Measurements from ENCODE around the gene ZP4. TPM values are rescaled to one million over a fixed set of nuclear protein-coding genes. Genes with fewer than 3 reads are reported as not detected.

The ZP4 gene, protein sequence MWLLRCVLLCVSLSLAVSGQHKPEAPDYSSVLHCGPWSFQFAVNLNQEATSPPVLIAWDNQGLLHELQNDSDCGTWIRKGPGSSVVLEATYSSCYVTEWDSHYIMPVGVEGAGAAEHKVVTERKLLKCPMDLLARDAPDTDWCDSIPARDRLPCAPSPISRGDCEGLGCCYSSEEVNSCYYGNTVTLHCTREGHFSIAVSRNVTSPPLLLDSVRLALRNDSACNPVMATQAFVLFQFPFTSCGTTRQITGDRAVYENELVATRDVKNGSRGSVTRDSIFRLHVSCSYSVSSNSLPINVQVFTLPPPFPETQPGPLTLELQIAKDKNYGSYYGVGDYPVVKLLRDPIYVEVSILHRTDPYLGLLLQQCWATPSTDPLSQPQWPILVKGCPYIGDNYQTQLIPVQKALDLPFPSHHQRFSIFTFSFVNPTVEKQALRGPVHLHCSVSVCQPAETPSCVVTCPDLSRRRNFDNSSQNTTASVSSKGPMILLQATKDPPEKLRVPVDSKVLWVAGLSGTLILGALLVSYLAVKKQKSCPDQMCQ
- not detected in 2 replicates for total RNA-seq (2016; rRNA removed; fragmentation: Illumina TruSeq; extraction: Trizol)
- not detected in 2 replicates for total RNA-seq (2016; cell fraction: cytosol; rRNA removed; fragmentation: Illumina TruSeq; extraction: Trizol; ENCODE audit: low read depth)
- total RNA-seq (2016; cell fraction: insoluble cytoplasmic fraction; rRNA removed; fragmentation: Illumina TruSeq; extraction: Trizol), result not detected in 2 replicates
- not detected in 2 replicates for total RNA-seq (2016; cell fraction: membrane; rRNA removed; fragmentation: Illumina TruSeq; extraction: Trizol)
- not detected in 2 replicates for total RNA-seq (2016; cell fraction: nucleus; rRNA removed; fragmentation: Illumina TruSeq; extraction: Trizol)
- not detected in 2 replicates for polyA plus RNA-seq (2011; rRNA removed)
- not detected in 2 replicates for polyA plus RNA-seq (2011; cell fraction: cytosol; rRNA removed)
- not detected in 2 replicates for polyA plus RNA-seq (2011; cell fraction: nucleus; rRNA removed)
- polyA plus RNA-seq (2012), result not detected in 2 replicates
- polyA plus RNA-seq (2016; cell fraction: cytosol; fragmentation: Illumina TruSeq; extraction: Trizol; ENCODE audit: low read depth), result not detected in 2 replicates
- polyA plus RNA-seq (2016; cell fraction: insoluble cytoplasmic fraction; fragmentation: Illumina TruSeq; extraction: Trizol; ENCODE audit: low read depth), result not detected in 2 replicates
- polyA plus RNA-seq (2016; cell fraction: membrane; fragmentation: Illumina TruSeq; extraction: Trizol; ENCODE audit: low read depth), result not detected in 2 replicates
- polyA plus RNA-seq (2016; cell fraction: nucleus; fragmentation: Illumina TruSeq; extraction: Trizol; ENCODE audit: insufficient read depth, low read depth), result not detected in 2 replicates
- not detected in 2 replicates for polyA minus RNA-seq (2011; rRNA and poly(A)+ RNA removed; ENCODE audit: low replicate concordance)
- not detected in 2 replicates for polyA minus RNA-seq (2011; cell fraction: cytosol; rRNA and poly(A)+ RNA removed)
- polyA minus RNA-seq (2011; cell fraction: nucleus; rRNA and poly(A)+ RNA removed), result not detected in 2 replicates
- not detected for Bru-seq, nascent RNA
- BruChase-seq, experiment 1, labeled RNA remaining after a 6-hour chase, result not detected
- not detected for BruChase-seq, experiment 2, labeled RNA remaining after a 2-hour chase
- long read RNA-seq, experiment 1, result 0 reads
- long read RNA-seq, experiment 2, result 0 reads

DNA sequence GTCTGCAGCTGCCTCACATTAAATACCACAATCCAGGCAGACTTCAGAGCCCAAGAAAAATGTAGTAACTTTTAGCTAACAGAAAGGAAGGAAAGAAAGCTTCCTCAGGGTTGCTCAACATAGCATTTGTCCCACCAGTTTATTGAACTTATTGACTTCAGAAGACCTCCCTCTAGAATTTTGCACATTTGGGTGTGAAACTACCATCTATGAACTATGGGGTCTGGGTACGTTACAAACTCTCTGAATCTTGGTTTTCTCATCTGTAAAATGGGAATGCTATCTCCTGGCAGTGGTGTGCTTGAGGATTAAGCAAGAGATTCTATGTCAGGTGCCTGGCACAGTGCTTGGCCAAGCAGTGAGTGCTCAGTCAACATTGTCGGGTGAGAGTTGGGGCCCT, at the start of gene ZP4:
TSS of gene ZP4 (minus strand) at position 101 of the 400 bp plus-strand sequence. CDS start 287 bp downstream, outside the sequence.
- no peak for FAIRE-seq
- in situ Hi-C loops (cut with HindIII; ENCODE audit: extremely low pct_ligation_motif_present, low pct_unique_long_range_greater_than_20kb) (no loop called here), intact Hi-C loops (cut with micrococcal nuclease; ENCODE audit: unreplicated experiment) (no loop called here)
- Histone ChIP-seq H3K4me2 (ENCODE audit: low read depth, low read length) (no peak within 1 kb of the TSS), H3K9me3 (ENCODE audit: low read length) (peaks cover 41% of the 10 kb centered on the region), H3K79me2 (ENCODE audit: insufficient read depth, low read length) (no peaks in the 10 kb centered on the region), H3K4me3 (replicated peaks in 1 of 3; ENCODE audit: insufficient read depth in 1 of 3, low read depth in 2 of 3, low read length in 3 of 3) (no peak within 1 kb of the TSS), H2AFZ (ENCODE audit: low read length) (no peak within 1 kb of the TSS), H3K4me1 (ENCODE audit: insufficient read depth, low read length) (no peaks in the 10 kb centered on the region), H3K36me3 (replicated peaks in 1 of 2; ENCODE audit: control insufficient read depth in 1 of 2, insufficient read depth in 2 of 2, low read length in 2 of 2) (no peaks in the 10 kb centered on the region), H4K20me1 (ENCODE audit: insufficient read depth, low read length) (no peaks in the 10 kb centered on the region), H3K27me3 (ENCODE audit: control insufficient read depth in 1 of 2, insufficient read depth in 2 of 2, low read length in 2 of 2) (no peaks in the 10 kb centered on the region), H3K27ac (ENCODE audit: extremely low read length, insufficient read depth, low read length) (no peak within 1 kb of the TSS), H3K9ac (ENCODE audit: insufficient read depth, low read depth, low read length) (no peak within 1 kb of the TSS)
- no TSS peak for BruUV-seq (replicated peaks)
- TF ChIP-seq, protein P1, sequence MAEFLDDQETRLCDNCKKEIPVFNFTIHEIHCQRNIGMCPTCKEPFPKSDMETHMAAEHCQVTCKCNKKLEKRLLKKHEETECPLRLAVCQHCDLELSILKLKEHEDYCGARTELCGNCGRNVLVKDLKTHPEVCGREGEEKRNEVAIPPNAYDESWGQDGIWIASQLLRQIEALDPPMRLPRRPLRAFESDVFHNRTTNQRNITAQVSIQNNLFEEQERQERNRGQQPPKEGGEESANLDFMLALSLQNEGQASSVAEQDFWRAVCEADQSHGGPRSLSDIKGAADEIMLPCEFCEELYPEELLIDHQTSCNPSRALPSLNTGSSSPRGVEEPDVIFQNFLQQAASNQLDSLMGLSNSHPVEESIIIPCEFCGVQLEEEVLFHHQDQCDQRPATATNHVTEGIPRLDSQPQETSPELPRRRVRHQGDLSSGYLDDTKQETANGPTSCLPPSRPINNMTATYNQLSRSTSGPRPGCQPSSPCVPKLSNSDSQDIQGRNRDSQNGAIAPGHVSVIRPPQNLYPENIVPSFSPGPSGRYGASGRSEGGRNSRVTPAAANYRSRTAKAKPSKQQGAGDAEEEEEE (CRISPR knock-in tag; IDR thresholded peaks at IDR 0.05; ENCODE audit: borderline replicate concordance), result no peak
- TF ChIP-seq DR1 (CRISPR knock-in tag; IDR thresholded peaks at IDR 0.05) (no peak), HDAC1 (CRISPR knock-in tag; IDR thresholded peaks at IDR 0.05) (no peak), MYNN (CRISPR knock-in tag; IDR thresholded peaks at IDR 0.05; ENCODE audit: low read depth) (no peak), ZFP91 (CRISPR knock-in tag; IDR thresholded peaks at IDR 0.05; ENCODE audit: borderline replicate concordance) (no peak)
- TF ChIP-seq, protein P2, sequence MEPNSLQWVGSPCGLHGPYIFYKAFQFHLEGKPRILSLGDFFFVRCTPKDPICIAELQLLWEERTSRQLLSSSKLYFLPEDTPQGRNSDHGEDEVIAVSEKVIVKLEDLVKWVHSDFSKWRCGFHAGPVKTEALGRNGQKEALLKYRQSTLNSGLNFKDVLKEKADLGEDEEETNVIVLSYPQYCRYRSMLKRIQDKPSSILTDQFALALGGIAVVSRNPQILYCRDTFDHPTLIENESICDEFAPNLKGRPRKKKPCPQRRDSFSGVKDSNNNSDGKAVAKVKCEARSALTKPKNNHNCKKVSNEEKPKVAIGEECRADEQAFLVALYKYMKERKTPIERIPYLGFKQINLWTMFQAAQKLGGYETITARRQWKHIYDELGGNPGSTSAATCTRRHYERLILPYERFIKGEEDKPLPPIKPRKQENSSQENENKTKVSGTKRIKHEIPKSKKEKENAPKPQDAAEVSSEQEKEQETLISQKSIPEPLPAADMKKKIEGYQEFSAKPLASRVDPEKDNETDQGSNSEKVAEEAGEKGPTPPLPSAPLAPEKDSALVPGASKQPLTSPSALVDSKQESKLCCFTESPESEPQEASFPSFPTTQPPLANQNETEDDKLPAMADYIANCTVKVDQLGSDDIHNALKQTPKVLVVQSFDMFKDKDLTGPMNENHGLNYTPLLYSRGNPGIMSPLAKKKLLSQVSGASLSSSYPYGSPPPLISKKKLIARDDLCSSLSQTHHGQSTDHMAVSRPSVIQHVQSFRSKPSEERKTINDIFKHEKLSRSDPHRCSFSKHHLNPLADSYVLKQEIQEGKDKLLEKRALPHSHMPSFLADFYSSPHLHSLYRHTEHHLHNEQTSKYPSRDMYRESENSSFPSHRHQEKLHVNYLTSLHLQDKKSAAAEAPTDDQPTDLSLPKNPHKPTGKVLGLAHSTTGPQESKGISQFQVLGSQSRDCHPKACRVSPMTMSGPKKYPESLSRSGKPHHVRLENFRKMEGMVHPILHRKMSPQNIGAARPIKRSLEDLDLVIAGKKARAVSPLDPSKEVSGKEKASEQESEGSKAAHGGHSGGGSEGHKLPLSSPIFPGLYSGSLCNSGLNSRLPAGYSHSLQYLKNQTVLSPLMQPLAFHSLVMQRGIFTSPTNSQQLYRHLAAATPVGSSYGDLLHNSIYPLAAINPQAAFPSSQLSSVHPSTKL (CRISPR knock-in tag; IDR thresholded peaks at IDR 0.05), result no peak
- no peak for DNase-seq (ENCODE audit: low spot score)
- ChIA-PET POLR2A (no interaction called here), CTCF (ENCODE audit: low intra/inter-chr PET ratio, low total read pairs) (no interaction called here)
- WGBS (ENCODE audit: low lambda C conversion rate), result 0% methylated on average over 2 of the region's 2 CpGs
- no peak for ATAC-seq

Measured in HepG2 (cell line).